GM12878 (cell line): ENCODE results near the gene ROPN1B. TPM values are rescaled to one million over a fixed set of nuclear protein-coding genes. Genes with fewer than 3 reads are reported as not detected.

Experiments
- ATAC-seq: fragments of 200-7000 bp; cut with Tn5 transposase; 3 replicates; pipeline ENCODE4 v1.9.1; 2020; ENCODE audit warnings: mild to moderate bottlenecking, moderate library complexity
- BruUV-seq: library from RNA; stranded (reverse); fragments of 400-500 nt; replicated peaks from 2 replicates; lab custom pipeline; 2021; lab: Mats Ljungman, UMichigan
- CTCF ChIA-PET: fragments of 300-600 bp; sonication (Branson Sonifier 250); formaldehyde crosslinking; extraction: SDS; loops from one replicate; lab custom pipeline; 2021; ENCODE audit warnings: inconsistent platforms; lab: Yijun Ruan, JAX
- POLR2A ChIA-PET: fragments of 350-600 bp; formaldehyde crosslinking; extraction: SDS; loops from one replicate; lab custom pipeline; 2021; ENCODE audit warnings: inconsistent platforms; lab: Charles Lee
- RAD21 ChIA-PET: fragments of 300-600 bp; sonication (Branson Sonifier 250); formaldehyde crosslinking; loops from one replicate; lab custom pipeline; 2023; ENCODE audit warnings: antibody characterized with exemption; ENCODE audit not compliant: unreplicated experiment; lab: Charles Lee
- SMC1A ChIA-PET: fragments of 300-600 bp; sonication (Branson Sonifier 250); formaldehyde crosslinking; loops from one replicate; lab custom pipeline; 2023; ENCODE audit not compliant: unreplicated experiment, uncharacterized antibody; lab: Charles Lee
- DNase-seq: peaks from one replicate; pipeline ENCODE4 v3.0.0-alpha.2; 2011; ENCODE audit warnings: low read depth, low spot score
- FAIRE-seq: peaks from 3 replicates; lab custom pipeline; 2011; peaks lifted over from hg19 to GRCh38; lab: Jason Lieb, UNC
- H2AFZ ChIP-seq: 2 replicates; pipeline ENCODE4 v1.6.0; 2011; ENCODE audit warnings: low read depth, low read length, control low read depth; ENCODE audit not compliant: control insufficient read depth
- H3K27ac ChIP-seq: 2 replicates; pipeline ENCODE4 v1.5.1; 2011; ENCODE audit warnings: control low read depth; ENCODE audit not compliant: control insufficient read depth, insufficient read depth
- H3K27me3 ChIP-seq, 2 experiments: replicated peaks in 1 of 2; 2 replicates each; pipeline versions ENCODE4 v1.6.0 to v1.6.1; 2011; ENCODE audit warnings: low read length in 1 of 2; ENCODE audit not compliant: control insufficient read depth in 2 of 2, insufficient read depth in 2 of 2
- H3K36me3 ChIP-seq, 2 experiments: 2 replicates each; pipeline ENCODE4 v1.5.1; 2011; ENCODE audit warnings: low read length in 1 of 2; ENCODE audit not compliant: control insufficient read depth in 2 of 2, insufficient read depth in 2 of 2
- H3K4me1 ChIP-seq: 2 replicates; pipeline ENCODE4 v1.6.1; 2011; ENCODE audit warnings: mild to moderate bottlenecking, low read length, moderate library complexity, mixed read lengths; ENCODE audit not compliant: control insufficient read depth, insufficient read depth
- H3K4me2 ChIP-seq: 2 replicates; pipeline ENCODE4 v1.6.0; 2011; ENCODE audit warnings: control low read depth; ENCODE audit not compliant: control insufficient read depth, insufficient read depth
- H3K4me3 ChIP-seq: fragments of 200-600 bp; sonication (generic); 2 replicates; pipeline ENCODE4 v1.5.1; 2016
- H3K79me2 ChIP-seq: 2 replicates; pipeline ENCODE4 v1.6.0; 2011; ENCODE audit warnings: low read length; ENCODE audit not compliant: control insufficient read depth, insufficient read depth
- H3K9ac ChIP-seq: 2 replicates; pipeline ENCODE4 v1.8.0; 2011; ENCODE audit warnings: low read length, control low read depth, mixed read lengths; ENCODE audit not compliant: control insufficient read depth, insufficient read depth
- H3K9me3 ChIP-seq: replicated peaks from 3 replicates; pipeline ENCODE4 v1.5.1; 2011; ENCODE audit warnings: mild to moderate bottlenecking, low read length; ENCODE audit not compliant: control insufficient read depth, insufficient read depth
- H4K20me1 ChIP-seq: 2 replicates; pipeline ENCODE4 v1.6.0; 2011; ENCODE audit not compliant: control insufficient read depth, insufficient read depth
- ATF3 ChIP-seq: IDR thresholded peaks from 2 replicates; pipeline ENCODE4 v1.6.1; 2011; ENCODE audit warnings: low read depth, mild to moderate bottlenecking, low read length, moderate library complexity, borderline replicate concordance; ENCODE audit errors: extremely low read depth
- CBX5 ChIP-seq: sonication (generic); IDR thresholded peaks from 2 replicates; pipeline ENCODE4 v1.6.1; 2016; ENCODE audit warnings: low read depth, moderate library complexity, mild to moderate bottlenecking, inconsistent platforms
- CHD2 ChIP-seq: IDR thresholded peaks from 2 replicates; pipeline ENCODE4 v1.6.1; 2011; ENCODE audit warnings: low read depth, low read length, improper control_type of control experiment, borderline replicate concordance
- CUX1 ChIP-seq: IDR thresholded peaks from 2 replicates; pipeline ENCODE4 v1.6.1; 2012; ENCODE audit warnings: improper control_type of control experiment, low read depth, low read length; ENCODE audit not compliant: insufficient replicate concordance
- FOS ChIP-seq: IDR thresholded peaks from 3 replicates; pipeline ENCODE4 v1.6.1; 2011; ENCODE audit warnings: borderline replicate concordance; ENCODE audit not compliant: insufficient read length; ENCODE audit errors: extremely low read depth
- KLF5 ChIP-seq: fragments of 450-650 bp; IDR thresholded peaks from 2 replicates; pipeline ENCODE4 v1.6.1; 2014; ENCODE audit warnings: mild to moderate bottlenecking; ENCODE audit not compliant: partially characterized antibody
- NBN ChIP-seq: fragments of 450-650 bp; IDR thresholded peaks from 2 replicates; pipeline ENCODE4 v1.6.1; 2016
- NR2F1 ChIP-seq: fragments of 450-650 bp; conservative IDR thresholded peaks from 2 replicates; pipeline ENCODE4 v1.6.1; 2017; ENCODE audit warnings: mild to moderate bottlenecking
- RAD21 ChIP-seq: IDR thresholded peaks from 2 replicates; pipeline ENCODE4 v1.6.1; 2011; ENCODE audit warnings: mild to moderate bottlenecking, low read depth, low read length, moderate library complexity; ENCODE audit not compliant: insufficient read depth
- RELA ChIP-seq: fragments of 450-650 bp; IDR thresholded peaks from 2 replicates; pipeline ENCODE4 v1.8.0; 2014; ENCODE audit warnings: borderline replicate concordance; ENCODE audit not compliant: partially characterized antibody
- SKIL ChIP-seq: fragments of 450-650 bp; IDR thresholded peaks from 2 replicates; pipeline ENCODE4 v1.6.1; 2017; ENCODE audit warnings: mild to moderate bottlenecking, low read depth, inconsistent platforms; ENCODE audit not compliant: poor library complexity, severe bottlenecking
- SMAD1 ChIP-seq: fragments of 450-650 bp; IDR thresholded peaks from 2 replicates; pipeline ENCODE4 v1.6.1; 2018; ENCODE audit warnings: mild to moderate bottlenecking, low read depth; ENCODE audit not compliant: partially characterized antibody
- SREBF2 ChIP-seq: IDR thresholded peaks from 2 replicates; pipeline ENCODE4 v1.6.1; 2012; ENCODE audit warnings: mild to moderate bottlenecking, low read length
- STAT3 ChIP-seq: IDR thresholded peaks from 2 replicates; pipeline ENCODE4 v1.6.1; 2011; ENCODE audit warnings: low read depth, low read length, improper control_type of control experiment
- TBL1XR1 ChIP-seq: IDR thresholded peaks from 2 replicates; pipeline ENCODE4 v1.6.1; 2012; ENCODE audit warnings: low read depth, low read length, improper control_type of control experiment
- USF2 ChIP-seq: IDR thresholded peaks from 2 replicates; pipeline ENCODE4 v1.6.1; 2011; ENCODE audit warnings: low read depth, low read length, improper control_type of control experiment, borderline replicate concordance
- WGBS: methylation state at CpG from one replicate; pipeline ENCODE4 v1.1.6; 2016; ENCODE audit warnings: low lambda C conversion rate; ENCODE audit not compliant: insufficient replicate concordance, insufficient coverage; ENCODE audit errors: missing lambda C conversion rate; 5-methylcytosine and 5-hydroxymethylcytosine counted together
- in situ Hi-C: fragments of 300-500 bp; cut with MboI; formaldehyde crosslinking; loops from 9 replicates; pipeline ENCODE4 v1.14.3; 2018; ENCODE audit warnings: mixed read lengths
- intact Hi-C: fragments of 100-400 bp; cut with micrococcal nuclease; formaldehyde crosslinking; loops from one replicate; pipeline ENCODE4 v1.14.2; 2022; ENCODE audit not compliant: unreplicated experiment
- polyA plus RNA-seq, 11 experiments: library from polyadenylated mRNA; depleted of rRNA in 4 of 11; unstranded in 6 of 11; stranded (reverse) in 5 of 11; fragments of >200 nt; fragmentation: Nextera tagmentation in 4 of 11; fragmentation: Illumina TruSeq in 1 of 11; extraction: Ambion mirVana in 4 of 11; extraction: Trizol in 1 of 11; gene quantifications; 1 replicate in 1 of 11; 2 replicates in 10 of 11; pipeline versions ENCODE4 v1.2.1 to v1.2.3, GENCODE V29; 2011 to 2016; ENCODE audit warnings: inconsistent platforms in 2 of 11, missing spikeins in 2 of 11, low read depth in 1 of 11
- total RNA-seq, 4 experiments: library from RNA; depleted of rRNA in 3 of 4; stranded (reverse); fragments of >200 nt in 3 of 4; fragmentation: Illumina TruSeq in 1 of 4; extraction: Trizol in 1 of 4; gene quantifications; 2 replicates each; pipeline versions ENCODE4 v1.2.1 to v1.2.3, GENCODE V29; 2013 to 2021

ROPN1B gene
- total and polyA plus RNA-seq, 10 of the 15 experiments (the other 5 are each of a cell fraction or from before 2014, with no cell fraction given): not detected

GRCh38 chr3:126030455-126030854 is 61.5 kb downstream of the ROPN1B start (continued):
- no peak for TF ChIP-seq CUX1
- no peak for TF ChIP-seq FOS
- no peak for TF ChIP-seq NBN
- no peak for TF ChIP-seq USF2
- no peak for TF ChIP-seq TBL1XR1
- no peak for TF ChIP-seq SREBF2
- TF ChIP-seq RELA: no peak

GRCh38 chr3:126031981-126032471 is 63.0 kb downstream of the ROPN1B start:
- in situ Hi-C loops: no loop called here
- CTCF ChIA-PET: no interaction called here
- BruUV-seq: no TSS peak
- TF ChIP-seq STAT3 (no peak), KLF5 (no peak), RAD21 (no peak), NR2F1 (no peak), SKIL (no peak), SMAD1 (no peak), ATF3 (no peak), CHD2 (no peak), CBX5 (no peak)

More at GRCh38 chr3:126031981-126032471, 63.0 kb downstream of the ROPN1B start:
- 83% methylated on average over 9 of the region's 9 CpGs for WGBS
- no peak overlapping the region for H3K27ac ChIP-seq
- H3K4me1 ChIP-seq: no peaks in the 10 kb centered on the region
- no peaks in the 10 kb centered on the region for H3K36me3 ChIP-seq
- POLR2A ChIA-PET: no interaction called here
- SMC1A ChIA-PET: no interaction called here
- H3K4me2 ChIP-seq: no peak overlapping the region
- no peaks in the 10 kb centered on the region for H4K20me1 ChIP-seq
- no peaks in the 10 kb centered on the region for H3K79me2 ChIP-seq
- RAD21 ChIA-PET: no interaction called here
- DNase-seq: no peak
- H2AFZ ChIP-seq: no peak overlapping the region
- H3K9ac ChIP-seq: no peak overlapping the region
- no peaks in the 10 kb centered on the region; the same call in none of the 3 replicates for H3K9me3 ChIP-seq
- H3K4me3 ChIP-seq: no peak overlapping the region
- FAIRE-seq: no peak
- intact Hi-C loops: no loop called here
- no peak for ATAC-seq
- no peaks in the 10 kb centered on the region for H3K27me3 ChIP-seq
